Adrenal gland (tissue), 5 donors: ENCODE results near the gene GPAM.
"Not testable (repeated sequence)": the region's sequence is repeated elsewhere in the genome, so short reads cannot be mapped to it uniquely, and the experiment has no call there.

Experiments
- POLR2A ChIP-seq, 2 donors: fragments of 450-650 bp; IDR thresholded peaks; one replicate each; pipeline ENCODE4 v1.6.1; 2017; ENCODE audit warnings: antibody characterized with exemption in 2 of 2, mild to moderate bottlenecking in 2 of 2, moderate library complexity in 1 of 2
- TF ChIP-seq, protein P1 (sequence below), 6 experiments: fragments of 450-650 bp in 4 of 6; fragments of 200-600 bp in 2 of 6; sonication (generic) in 1 of 6; IDR thresholded peaks; 1 replicate in 5 of 6; 2 replicates in 1 of 6; pipeline versions ENCODE4 v1.5.1 to v1.8.0; 2016 to 2021; ENCODE audit warnings: antibody characterized with exemption in 6 of 6, mild to moderate bottlenecking in 2 of 6, moderate library complexity in 1 of 6
- donor health status: DM: no; HTN: no; CAD: no.

DNA sequence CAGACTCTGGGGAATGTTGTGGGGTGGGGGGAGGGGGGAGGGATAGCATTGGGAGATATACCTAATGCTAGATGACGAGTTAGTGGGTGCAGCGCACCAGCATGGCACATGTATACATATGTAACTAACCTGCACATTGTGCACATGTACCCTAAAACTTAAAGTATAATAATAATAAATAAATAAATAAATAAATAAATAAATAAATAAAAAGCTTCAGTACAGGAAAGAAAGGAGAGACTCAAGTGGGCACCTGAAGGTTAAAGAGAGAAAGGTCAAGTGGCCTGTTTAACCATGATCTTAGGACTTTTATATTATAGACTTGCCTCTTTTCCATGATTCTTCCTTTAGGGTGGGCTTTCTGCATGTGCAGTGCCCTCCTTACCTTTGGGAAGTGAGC lies 73.8 kb downstream of the GPAM start:
- TF ChIP-seq, protein P1, sequence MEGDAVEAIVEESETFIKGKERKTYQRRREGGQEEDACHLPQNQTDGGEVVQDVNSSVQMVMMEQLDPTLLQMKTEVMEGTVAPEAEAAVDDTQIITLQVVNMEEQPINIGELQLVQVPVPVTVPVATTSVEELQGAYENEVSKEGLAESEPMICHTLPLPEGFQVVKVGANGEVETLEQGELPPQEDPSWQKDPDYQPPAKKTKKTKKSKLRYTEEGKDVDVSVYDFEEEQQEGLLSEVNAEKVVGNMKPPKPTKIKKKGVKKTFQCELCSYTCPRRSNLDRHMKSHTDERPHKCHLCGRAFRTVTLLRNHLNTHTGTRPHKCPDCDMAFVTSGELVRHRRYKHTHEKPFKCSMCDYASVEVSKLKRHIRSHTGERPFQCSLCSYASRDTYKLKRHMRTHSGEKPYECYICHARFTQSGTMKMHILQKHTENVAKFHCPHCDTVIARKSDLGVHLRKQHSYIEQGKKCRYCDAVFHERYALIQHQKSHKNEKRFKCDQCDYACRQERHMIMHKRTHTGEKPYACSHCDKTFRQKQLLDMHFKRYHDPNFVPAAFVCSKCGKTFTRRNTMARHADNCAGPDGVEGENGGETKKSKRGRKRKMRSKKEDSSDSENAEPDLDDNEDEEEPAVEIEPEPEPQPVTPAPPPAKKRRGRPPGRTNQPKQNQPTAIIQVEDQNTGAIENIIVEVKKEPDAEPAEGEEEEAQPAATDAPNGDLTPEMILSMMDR (IDR thresholded peaks at IDR 0.05) = not testable (repeated sequence)
- not testable (repeated sequence) for TF ChIP-seq POLR2A (IDR thresholded peaks at IDR 0.05)
